ENCODE measurements around the gene TANC1.

DNA sequence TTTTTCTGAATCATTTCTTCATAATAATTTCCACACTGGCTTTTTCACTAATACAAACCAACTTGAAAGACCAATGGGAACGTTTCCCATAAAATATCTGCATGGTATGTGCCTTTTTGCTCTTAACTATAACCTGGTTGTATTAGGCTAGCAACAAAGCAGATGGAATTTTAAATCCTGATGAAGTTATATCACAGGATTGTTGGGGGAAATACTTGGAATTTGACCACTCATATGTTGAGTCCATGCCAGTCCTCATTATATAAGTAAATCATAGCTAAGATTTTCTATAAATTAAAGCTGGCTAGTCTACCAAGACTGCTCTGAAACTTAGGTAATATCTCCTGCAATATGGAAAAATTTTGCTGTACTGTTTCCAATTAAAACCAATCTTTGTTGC, 99.5 kb downstream of the TANC1 start:
- TF ChIP-seq, protein P1, sequence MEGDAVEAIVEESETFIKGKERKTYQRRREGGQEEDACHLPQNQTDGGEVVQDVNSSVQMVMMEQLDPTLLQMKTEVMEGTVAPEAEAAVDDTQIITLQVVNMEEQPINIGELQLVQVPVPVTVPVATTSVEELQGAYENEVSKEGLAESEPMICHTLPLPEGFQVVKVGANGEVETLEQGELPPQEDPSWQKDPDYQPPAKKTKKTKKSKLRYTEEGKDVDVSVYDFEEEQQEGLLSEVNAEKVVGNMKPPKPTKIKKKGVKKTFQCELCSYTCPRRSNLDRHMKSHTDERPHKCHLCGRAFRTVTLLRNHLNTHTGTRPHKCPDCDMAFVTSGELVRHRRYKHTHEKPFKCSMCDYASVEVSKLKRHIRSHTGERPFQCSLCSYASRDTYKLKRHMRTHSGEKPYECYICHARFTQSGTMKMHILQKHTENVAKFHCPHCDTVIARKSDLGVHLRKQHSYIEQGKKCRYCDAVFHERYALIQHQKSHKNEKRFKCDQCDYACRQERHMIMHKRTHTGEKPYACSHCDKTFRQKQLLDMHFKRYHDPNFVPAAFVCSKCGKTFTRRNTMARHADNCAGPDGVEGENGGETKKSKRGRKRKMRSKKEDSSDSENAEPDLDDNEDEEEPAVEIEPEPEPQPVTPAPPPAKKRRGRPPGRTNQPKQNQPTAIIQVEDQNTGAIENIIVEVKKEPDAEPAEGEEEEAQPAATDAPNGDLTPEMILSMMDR (conservative IDR thresholded peaks at IDR 0.05; ENCODE audit: low read depth in 2 of 2): no peak
- no peak for TF ChIP-seq POLR2AphosphoS5 (IDR thresholded peaks at IDR 0.05; ENCODE audit: low read depth)
- no peak for TF ChIP-seq EZH2 (IDR thresholded peaks at IDR 0.05; ENCODE audit: low read depth, unreplicated experiment)
- TF ChIP-seq EZH2phosphoT487 (IDR thresholded peaks at IDR 0.05; ENCODE audit: unreplicated experiment): no peak
- TF ChIP-seq ZNF331 (CRISPR knock-in tag; IDR thresholded peaks at IDR 0.05; ENCODE audit: low read depth): no peak
- TF ChIP-seq, protein P2, sequence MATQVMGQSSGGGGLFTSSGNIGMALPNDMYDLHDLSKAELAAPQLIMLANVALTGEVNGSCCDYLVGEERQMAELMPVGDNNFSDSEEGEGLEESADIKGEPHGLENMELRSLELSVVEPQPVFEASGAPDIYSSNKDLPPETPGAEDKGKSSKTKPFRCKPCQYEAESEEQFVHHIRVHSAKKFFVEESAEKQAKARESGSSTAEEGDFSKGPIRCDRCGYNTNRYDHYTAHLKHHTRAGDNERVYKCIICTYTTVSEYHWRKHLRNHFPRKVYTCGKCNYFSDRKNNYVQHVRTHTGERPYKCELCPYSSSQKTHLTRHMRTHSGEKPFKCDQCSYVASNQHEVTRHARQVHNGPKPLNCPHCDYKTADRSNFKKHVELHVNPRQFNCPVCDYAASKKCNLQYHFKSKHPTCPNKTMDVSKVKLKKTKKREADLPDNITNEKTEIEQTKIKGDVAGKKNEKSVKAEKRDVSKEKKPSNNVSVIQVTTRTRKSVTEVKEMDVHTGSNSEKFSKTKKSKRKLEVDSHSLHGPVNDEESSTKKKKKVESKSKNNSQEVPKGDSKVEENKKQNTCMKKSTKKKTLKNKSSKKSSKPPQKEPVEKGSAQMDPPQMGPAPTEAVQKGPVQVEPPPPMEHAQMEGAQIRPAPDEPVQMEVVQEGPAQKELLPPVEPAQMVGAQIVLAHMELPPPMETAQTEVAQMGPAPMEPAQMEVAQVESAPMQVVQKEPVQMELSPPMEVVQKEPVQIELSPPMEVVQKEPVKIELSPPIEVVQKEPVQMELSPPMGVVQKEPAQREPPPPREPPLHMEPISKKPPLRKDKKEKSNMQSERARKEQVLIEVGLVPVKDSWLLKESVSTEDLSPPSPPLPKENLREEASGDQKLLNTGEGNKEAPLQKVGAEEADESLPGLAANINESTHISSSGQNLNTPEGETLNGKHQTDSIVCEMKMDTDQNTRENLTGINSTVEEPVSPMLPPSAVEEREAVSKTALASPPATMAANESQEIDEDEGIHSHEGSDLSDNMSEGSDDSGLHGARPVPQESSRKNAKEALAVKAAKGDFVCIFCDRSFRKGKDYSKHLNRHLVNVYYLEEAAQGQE (IDR thresholded peaks at IDR 0.05; ENCODE audit: unreplicated experiment): no peak
- TF ChIP-seq STAT1 (IDR thresholded peaks at IDR 0.05; ENCODE audit: unreplicated experiment): no peak
- TF ChIP-seq NANOG (IDR thresholded peaks at IDR 0.05; ENCODE audit: borderline replicate concordance): no peak
- no peak for TF ChIP-seq JUNB (IDR thresholded peaks at IDR 0.05; ENCODE audit: unreplicated experiment)
- TF ChIP-seq CREB1 (CRISPR knock-in tag; IDR thresholded peaks at IDR 0.05; ENCODE audit: low read depth): no peak
- TF ChIP-seq, protein P3, sequence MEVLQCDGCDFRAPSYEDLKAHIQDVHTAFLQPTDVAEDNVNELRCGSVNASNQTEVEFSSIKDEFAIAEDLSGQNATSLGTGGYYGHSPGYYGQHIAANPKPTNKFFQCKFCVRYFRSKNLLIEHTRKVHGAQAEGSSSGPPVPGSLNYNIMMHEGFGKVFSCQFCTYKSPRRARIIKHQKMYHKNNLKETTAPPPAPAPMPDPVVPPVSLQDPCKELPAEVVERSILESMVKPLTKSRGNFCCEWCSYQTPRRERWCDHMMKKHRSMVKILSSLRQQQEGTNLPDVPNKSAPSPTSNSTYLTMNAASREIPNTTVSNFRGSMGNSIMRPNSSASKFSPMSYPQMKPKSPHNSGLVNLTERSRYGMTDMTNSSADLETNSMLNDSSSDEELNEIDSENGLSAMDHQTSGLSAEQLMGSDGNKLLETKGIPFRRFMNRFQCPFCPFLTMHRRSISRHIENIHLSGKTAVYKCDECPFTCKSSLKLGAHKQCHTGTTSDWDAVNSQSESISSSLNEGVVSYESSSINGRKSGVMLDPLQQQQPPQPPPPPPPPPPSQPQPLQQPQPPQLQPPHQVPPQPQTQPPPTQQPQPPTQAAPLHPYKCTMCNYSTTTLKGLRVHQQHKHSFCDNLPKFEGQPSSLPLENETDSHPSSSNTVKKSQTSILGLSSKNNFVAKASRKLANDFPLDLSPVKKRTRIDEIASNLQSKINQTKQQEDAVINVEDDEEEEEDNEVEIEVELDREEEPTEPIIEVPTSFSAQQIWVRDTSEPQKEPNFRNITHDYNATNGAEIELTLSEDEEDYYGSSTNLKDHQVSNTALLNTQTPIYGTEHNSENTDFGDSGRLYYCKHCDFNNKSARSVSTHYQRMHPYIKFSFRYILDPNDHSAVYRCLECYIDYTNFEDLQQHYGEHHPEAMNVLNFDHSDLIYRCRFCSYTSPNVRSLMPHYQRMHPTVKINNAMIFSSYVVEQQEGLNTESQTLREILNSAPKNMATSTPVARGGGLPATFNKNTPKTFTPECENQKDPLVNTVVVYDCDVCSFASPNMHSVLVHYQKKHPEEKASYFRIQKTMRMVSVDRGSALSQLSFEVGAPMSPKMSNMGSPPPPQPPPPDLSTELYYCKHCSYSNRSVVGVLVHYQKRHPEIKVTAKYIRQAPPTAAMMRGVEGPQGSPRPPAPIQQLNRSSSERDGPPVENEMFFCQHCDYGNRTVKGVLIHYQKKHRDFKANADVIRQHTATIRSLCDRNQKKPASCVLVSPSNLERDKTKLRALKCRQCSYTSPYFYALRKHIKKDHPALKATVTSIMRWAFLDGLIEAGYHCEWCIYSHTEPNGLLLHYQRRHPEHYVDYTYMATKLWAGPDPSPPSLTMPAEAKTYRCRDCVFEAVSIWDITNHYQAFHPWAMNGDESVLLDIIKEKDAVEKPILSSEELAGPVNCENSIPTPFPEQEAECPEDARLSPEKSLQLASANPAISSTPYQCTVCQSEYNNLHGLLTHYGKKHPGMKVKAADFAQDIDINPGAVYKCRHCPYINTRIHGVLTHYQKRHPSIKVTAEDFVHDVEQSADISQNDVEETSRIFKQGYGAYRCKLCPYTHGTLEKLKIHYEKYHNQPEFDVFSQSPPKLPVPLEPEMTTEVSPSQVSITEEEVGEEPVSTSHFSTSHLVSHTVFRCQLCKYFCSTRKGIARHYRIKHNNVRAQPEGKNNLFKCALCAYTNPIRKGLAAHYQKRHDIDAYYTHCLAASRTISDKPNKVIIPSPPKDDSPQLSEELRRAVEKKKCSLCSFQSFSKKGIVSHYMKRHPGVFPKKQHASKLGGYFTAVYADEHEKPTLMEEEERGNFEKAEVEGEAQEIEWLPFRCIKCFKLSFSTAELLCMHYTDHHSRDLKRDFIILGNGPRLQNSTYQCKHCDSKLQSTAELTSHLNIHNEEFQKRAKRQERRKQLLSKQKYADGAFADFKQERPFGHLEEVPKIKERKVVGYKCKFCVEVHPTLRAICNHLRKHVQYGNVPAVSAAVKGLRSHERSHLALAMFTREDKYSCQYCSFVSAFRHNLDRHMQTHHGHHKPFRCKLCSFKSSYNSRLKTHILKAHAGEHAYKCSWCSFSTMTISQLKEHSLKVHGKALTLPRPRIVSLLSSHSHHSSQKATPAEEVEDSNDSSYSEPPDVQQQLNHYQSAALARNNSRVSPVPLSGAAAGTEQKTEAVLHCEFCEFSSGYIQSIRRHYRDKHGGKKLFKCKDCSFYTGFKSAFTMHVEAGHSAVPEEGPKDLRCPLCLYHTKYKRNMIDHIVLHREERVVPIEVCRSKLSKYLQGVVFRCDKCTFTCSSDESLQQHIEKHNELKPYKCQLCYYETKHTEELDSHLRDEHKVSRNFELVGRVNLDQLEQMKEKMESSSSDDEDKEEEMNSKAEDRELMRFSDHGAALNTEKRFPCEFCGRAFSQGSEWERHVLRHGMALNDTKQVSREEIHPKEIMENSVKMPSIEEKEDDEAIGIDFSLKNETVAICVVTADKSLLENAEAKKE (CRISPR knock-in tag; IDR thresholded peaks at IDR 0.05): no peak
- no peak for TF ChIP-seq ZNF114 (CRISPR knock-in tag; IDR thresholded peaks at IDR 0.05)
- TF ChIP-seq, protein P4, sequence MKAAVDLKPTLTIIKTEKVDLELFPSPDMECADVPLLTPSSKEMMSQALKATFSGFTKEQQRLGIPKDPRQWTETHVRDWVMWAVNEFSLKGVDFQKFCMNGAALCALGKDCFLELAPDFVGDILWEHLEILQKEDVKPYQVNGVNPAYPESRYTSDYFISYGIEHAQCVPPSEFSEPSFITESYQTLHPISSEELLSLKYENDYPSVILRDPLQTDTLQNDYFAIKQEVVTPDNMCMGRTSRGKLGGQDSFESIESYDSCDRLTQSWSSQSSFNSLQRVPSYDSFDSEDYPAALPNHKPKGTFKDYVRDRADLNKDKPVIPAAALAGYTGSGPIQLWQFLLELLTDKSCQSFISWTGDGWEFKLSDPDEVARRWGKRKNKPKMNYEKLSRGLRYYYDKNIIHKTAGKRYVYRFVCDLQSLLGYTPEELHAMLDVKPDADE (IDR thresholded peaks at IDR 0.05): no peak
